Mesenchymal stem cell (in vitro differentiated cells and primary cell): Measurements from ENCODE around the gene BTF3.
A peak's percentile ranks its signal among the peaks of the same experiment; 100 is the strongest.
"Not testable (repeated sequence)": the region's sequence is repeated elsewhere in the genome, so short reads cannot be mapped to it uniquely, and the experiment has no call there.

Experiments
- DNase-seq: peaks from one replicate; pipeline ENCODE4 v3.0.0-alpha.2; 2013
- H2AFZ ChIP-seq: one replicate; pipeline ENCODE4 v1.6.1; 2013; ENCODE audit warnings: low read depth, mild to moderate bottlenecking, control low read depth, inconsistent platforms, low read length, moderate library complexity
- H2AK5ac ChIP-seq: 2 replicates; pipeline ENCODE4 v1.6.1; 2013; ENCODE audit warnings: low read length, moderate library complexity, mild to moderate bottlenecking, inconsistent platforms; ENCODE audit not compliant: severe bottlenecking
- H2BK120ac ChIP-seq: one replicate; pipeline ENCODE4 v1.6.1; 2013; ENCODE audit warnings: low read depth, mild to moderate bottlenecking, inconsistent platforms, low read length, moderate library complexity
- H2BK12ac ChIP-seq, 2 experiments: one replicate each; pipeline ENCODE4 v1.6.1; 2013; ENCODE audit warnings: inconsistent platforms in 2 of 2, low read length in 2 of 2, mild to moderate bottlenecking in 2 of 2, moderate library complexity in 2 of 2, control low read depth in 1 of 2
- H2BK15ac ChIP-seq: one replicate; pipeline ENCODE4 v1.6.1; 2013; ENCODE audit warnings: mild to moderate bottlenecking, low read depth, inconsistent platforms; ENCODE audit not compliant: poor library complexity, severe bottlenecking
- H2BK5ac ChIP-seq: 2 replicates; pipeline ENCODE4 v1.6.1; 2013; ENCODE audit warnings: low read depth, mild to moderate bottlenecking, low read length, control low read depth, inconsistent platforms; ENCODE audit not compliant: poor library complexity, severe bottlenecking
- H3K14ac ChIP-seq, 2 experiments: one replicate each; pipeline ENCODE4 v1.6.1; 2013; ENCODE audit warnings: inconsistent platforms in 2 of 2, low read length in 2 of 2, control low read depth in 1 of 2, mild to moderate bottlenecking in 1 of 2, moderate library complexity in 1 of 2
- H3K18ac ChIP-seq, 2 experiments: one replicate each; pipeline ENCODE4 v1.6.1; 2013; ENCODE audit warnings: inconsistent platforms in 2 of 2, low read length in 2 of 2, control low read depth in 1 of 2, low read depth in 1 of 2, mild to moderate bottlenecking in 1 of 2
- H3K23ac ChIP-seq, 2 experiments: one replicate each; pipeline ENCODE4 v1.6.1; 2013; ENCODE audit warnings: inconsistent platforms in 2 of 2, low read length in 2 of 2, mild to moderate bottlenecking in 2 of 2, moderate library complexity in 2 of 2, control low read depth in 1 of 2
- H3K27ac ChIP-seq: 2 replicates; pipeline ENCODE4 v1.5.1; 2013; ENCODE audit warnings: mild to moderate bottlenecking, moderate library complexity, low read length, control low read depth, inconsistent platforms; ENCODE audit not compliant: poor library complexity, severe bottlenecking
- H3K27me3 ChIP-seq, 2 experiments: 2 replicates each; pipeline versions ENCODE4 v1.6.1 to v1.7.0; 2013; ENCODE audit warnings: low read length in 2 of 2, mild to moderate bottlenecking in 2 of 2, moderate library complexity in 2 of 2, control low read depth in 1 of 2, inconsistent platforms in 1 of 2; ENCODE audit not compliant: control insufficient read depth in 1 of 2, insufficient read depth in 1 of 2
- H3K36me3 ChIP-seq, 2 experiments: 2 replicates each; pipeline versions ENCODE4 v1.6.1 to v1.7.0; 2013; ENCODE audit warnings: low read length in 2 of 2, control low read depth in 1 of 2, inconsistent platforms in 1 of 2, low read depth in 1 of 2, mild to moderate bottlenecking in 1 of 2; ENCODE audit not compliant: insufficient read depth in 2 of 2, control insufficient read depth in 1 of 2
- H3K4ac ChIP-seq, 2 experiments: one replicate each; pipeline ENCODE4 v1.6.1; 2013; ENCODE audit warnings: inconsistent platforms in 2 of 2, low read length in 2 of 2, mild to moderate bottlenecking in 2 of 2, moderate library complexity in 2 of 2, control low read depth in 1 of 2, low read depth in 1 of 2
- H3K4me1 ChIP-seq: 2 replicates; pipeline ENCODE4 v1.6.1; 2013; ENCODE audit warnings: low read depth, low read length, control low read depth; ENCODE audit not compliant: control insufficient read depth, insufficient read depth
- H3K4me2 ChIP-seq: 2 replicates; pipeline ENCODE4 v1.6.1; 2013; ENCODE audit warnings: low read length, mild to moderate bottlenecking, inconsistent platforms; ENCODE audit not compliant: poor library complexity, severe bottlenecking
- H3K4me3 ChIP-seq, 2 experiments: 2 replicates each; pipeline versions ENCODE4 v1.5.1 to v1.7.0; 2013; ENCODE audit warnings: low read length in 2 of 2, mild to moderate bottlenecking in 2 of 2, control low read depth in 1 of 2, low read depth in 1 of 2; ENCODE audit not compliant: insufficient read depth in 1 of 2
- H3K79me1 ChIP-seq: replicated peaks from 2 replicates; pipeline ENCODE4 v1.6.1; 2013; ENCODE audit warnings: mild to moderate bottlenecking, control low read depth, low read length, inconsistent platforms; ENCODE audit not compliant: poor library complexity, severe bottlenecking
- H3K9ac ChIP-seq: 2 replicates; pipeline ENCODE4 v1.7.0; 2013; ENCODE audit warnings: mild to moderate bottlenecking, low read length, moderate library complexity
- H3K9me3 ChIP-seq: 2 replicates; pipeline ENCODE4 v1.7.0; 2013; ENCODE audit warnings: mild to moderate bottlenecking, low read length; ENCODE audit not compliant: control insufficient read depth
- H4K8ac ChIP-seq: one replicate; pipeline ENCODE4 v1.6.1; 2013; ENCODE audit warnings: inconsistent platforms, mild to moderate bottlenecking, low read length, moderate library complexity
- H4K91ac ChIP-seq: one replicate; pipeline ENCODE4 v1.6.1; 2013; ENCODE audit warnings: mild to moderate bottlenecking, low read length, inconsistent platforms
- WGBS: methylation state at CpG from one replicate; pipeline ENCODE4 v1.1.7; 2013; ENCODE audit warnings: mixed read lengths; 5-methylcytosine and 5-hydroxymethylcytosine counted together

BTF3 gene

GRCh38 chr5:73456462-73456861 lies 41.8 kb upstream of the BTF3 start:
- DNase-seq: not testable (repeated sequence)
- WGBS: 60% methylated on average over 1 of the region's 1 CpG

GRCh38 chr5:73459366-73459765 lies 38.9 kb upstream of the BTF3 start:
- no peak overlapping the region for H2BK120ac ChIP-seq
- WGBS: no CpG with 5 or more reads among the region's 1 CpG
- no peak overlapping the region for H2BK12ac ChIP-seq

More at GRCh38 chr5:73456462-73456861, 41.8 kb upstream of the BTF3 start:
- H3K23ac ChIP-seq, H4K8ac ChIP-seq, H2AK5ac ChIP-seq, H2BK120ac ChIP-seq, H3K14ac ChIP-seq, H3K9me3 ChIP-seq, H2BK15ac ChIP-seq, H3K9ac ChIP-seq, H3K27ac ChIP-seq, H3K4ac ChIP-seq, H3K79me1 ChIP-seq, H2BK5ac ChIP-seq, H3K36me3 ChIP-seq, H4K91ac ChIP-seq, H3K4me3 ChIP-seq, H2AFZ ChIP-seq, H2BK12ac ChIP-seq, H3K18ac ChIP-seq, H3K4me1 ChIP-seq: not testable (repeated sequence)
- Histone ChIP-seq H3K27me3 (peaks cover 23 to 40% of the 10 kb centered on the region in 2 experiments), H3K4me2 (peak overlapping the region; percentile 21)

GRCh38 chr5:73460133-73460532 lies 38.1 kb upstream of the BTF3 start:
- Histone ChIP-seq H3K9me3 (no peaks in the 10 kb centered on the region), H3K27ac (no peak overlapping the region), H3K9ac (no peak overlapping the region), H3K23ac (no peak overlapping the region), H2BK120ac (no peak overlapping the region), H4K8ac (no peak overlapping the region), H3K79me1 (no peaks in the 10 kb centered on the region), H3K4ac (no peak overlapping the region), H2AK5ac (peak overlapping the region; percentile 69), H4K91ac (no peak overlapping the region), H3K36me3 (no peaks in the 10 kb centered on the region), H3K4me3 (no peak overlapping the region), H3K14ac (no peak overlapping the region), H2BK12ac (no peak overlapping the region), H2BK15ac (no peak overlapping the region), H3K27me3 (peaks cover 4 to 14% of the 10 kb centered on the region in 2 experiments), H3K4me1 (no peaks in the 10 kb centered on the region), H2AFZ (no peak overlapping the region), H3K18ac (no peak overlapping the region), H2BK5ac (no peak overlapping the region), H3K4me2 (no peak overlapping the region)
- no peak for DNase-seq
- WGBS: 75% methylated on average over 1 of the region's 1 CpG

More at GRCh38 chr5:73459366-73459765, 38.9 kb upstream of the BTF3 start:
- no peak overlapping the region for H3K4me3 ChIP-seq
- H2BK5ac ChIP-seq: no peak overlapping the region
- H3K27me3 ChIP-seq: peaks cover under 1 to 15% of the 10 kb centered on the region in 2 experiments
- H3K27ac ChIP-seq: no peak overlapping the region
- no peak overlapping the region for H3K14ac ChIP-seq
- H3K9ac ChIP-seq: no peak overlapping the region
- no peak overlapping the region for H2AK5ac ChIP-seq
- H3K9me3 ChIP-seq: no peaks in the 10 kb centered on the region
- no peak overlapping the region for H4K91ac ChIP-seq
- H3K4ac ChIP-seq: no peak overlapping the region
- H2BK15ac ChIP-seq: no peak overlapping the region
- no peaks in the 10 kb centered on the region for H3K4me1 ChIP-seq
- no peak overlapping the region for H4K8ac ChIP-seq
- no peak overlapping the region for H2AFZ ChIP-seq
- no peak for DNase-seq
- H3K4me2 ChIP-seq: no peak overlapping the region
- H3K36me3 ChIP-seq: no peaks in the 10 kb centered on the region
- no peak overlapping the region for H3K23ac ChIP-seq
- no peak overlapping the region for H3K18ac ChIP-seq
- no peaks in the 10 kb centered on the region for H3K79me1 ChIP-seq

GRCh38 chr5:73464016-73464745 lies 34.1 kb upstream of the BTF3 start:
- H2AK5ac ChIP-seq: no peak overlapping the region

More at GRCh38 chr5:73464016-73464745, 34.1 kb upstream of the BTF3 start:
- Histone ChIP-seq H3K4me3 (no peak overlapping the region), H3K27ac (no peak overlapping the region), H4K8ac (no peak overlapping the region), H3K4me2 (no peak overlapping the region), H2BK12ac (no peak overlapping the region), H2BK5ac (no peak overlapping the region), H2AFZ (no peak overlapping the region), H4K91ac (no peak overlapping the region), H3K4me1 (no peaks in the 10 kb centered on the region), H3K9me3 (no peaks in the 10 kb centered on the region), H2BK120ac (no peak overlapping the region), H3K9ac (peak overlapping the region; percentile 38), H3K79me1 (no peaks in the 10 kb centered on the region), H3K27me3 (peaks cover 8 to 19% of the 10 kb centered on the region in 2 experiments), H3K4ac (no peak overlapping the region), H3K23ac (no peak overlapping the region), H2BK15ac (no peak overlapping the region), H3K18ac (no peak overlapping the region), H3K14ac (no peak overlapping the region), H3K36me3 (no peaks in the 10 kb centered on the region)
- 67% methylated on average over 7 of the region's 7 CpGs for WGBS
- DNase-seq: no peak
